Sigmoid colon (tissue), 4 donors: ENCODE measurements around the gene KTN1.

Experiments
- CTCF ChIP-seq, 4 experiments: fragments of 450-650 bp in 3 of 4; fragments of 200-600 bp in 1 of 4; IDR thresholded peaks; one replicate each; pipeline ENCODE4 v1.5.1; 2016 to 2019; ENCODE audit warnings: antibody characterized with exemption in 4 of 4, mild to moderate bottlenecking in 3 of 4, moderate library complexity in 2 of 4
- EP300 ChIP-seq, 4 donors: sonication (generic); formaldehyde crosslinking; IDR thresholded peaks; one replicate each; pipeline ENCODE4 v1.6.1; 2017; ENCODE audit warnings: antibody characterized with exemption in 4 of 4

GRCh38 chr14:55577229-55577628 lies 2.8 kb upstream of the KTN1 start:
- TF ChIP-seq CTCF (IDR thresholded peaks at IDR 0.05) (no peak), EP300 (IDR thresholded peaks at IDR 0.05) (no peak)
